Stimulated activated CD4-positive, alpha-beta T cell treated with anti-CD3 and anti-CD28 coated beads, Interleukin-12 subunit alpha, Interleukin-12 subunit beta, amount 100 ng/mL, for 4 hours (primary cell): ENCODE data around the gene SYTL2.

Experiments used
- DNase-seq: peaks from one replicate; pipeline ENCODE4 v3.0.0-alpha.2; 2020

SYTL2 gene

DNA sequence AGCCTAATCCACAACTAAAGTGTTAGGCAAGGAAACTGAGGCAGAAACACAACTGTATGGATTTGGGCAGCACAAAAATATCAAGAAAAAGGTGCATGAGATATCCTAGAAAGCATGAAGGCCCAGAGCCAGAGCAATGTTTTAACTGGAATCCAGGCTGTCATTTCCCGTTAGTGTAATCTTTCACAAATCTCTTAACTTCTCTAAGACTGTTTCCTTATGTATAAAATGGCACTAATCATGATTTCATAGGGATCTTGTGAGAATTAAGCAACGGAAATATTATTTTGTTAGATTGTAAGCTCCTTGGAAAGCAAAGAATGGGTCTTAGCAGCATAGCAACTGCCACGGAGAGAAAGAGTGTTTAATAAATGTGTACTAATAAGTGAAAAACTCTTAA, 14.7 kb upstream of the SYTL2 start:
- DNase-seq, result no peak

DNA sequence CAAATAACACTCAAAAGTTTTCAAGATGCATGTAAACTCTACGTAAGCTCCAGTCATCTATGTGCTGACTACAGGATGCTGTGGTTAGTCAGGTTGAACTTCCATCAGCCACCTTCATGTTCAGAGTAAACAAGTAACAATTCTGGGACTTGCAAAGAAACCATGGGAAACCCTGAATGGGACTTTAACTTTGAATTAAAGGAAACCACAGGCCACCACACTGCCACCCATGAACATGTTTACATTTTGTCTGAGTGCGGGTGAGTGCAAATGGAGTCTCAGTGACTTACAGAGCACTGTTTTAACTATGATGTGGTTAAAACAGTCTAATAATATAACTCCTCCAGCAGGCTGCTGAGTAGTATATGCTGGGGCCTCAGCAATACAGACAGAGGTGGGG, 12.9 kb upstream of the SYTL2 start:
- no peak for DNase-seq

DNA sequence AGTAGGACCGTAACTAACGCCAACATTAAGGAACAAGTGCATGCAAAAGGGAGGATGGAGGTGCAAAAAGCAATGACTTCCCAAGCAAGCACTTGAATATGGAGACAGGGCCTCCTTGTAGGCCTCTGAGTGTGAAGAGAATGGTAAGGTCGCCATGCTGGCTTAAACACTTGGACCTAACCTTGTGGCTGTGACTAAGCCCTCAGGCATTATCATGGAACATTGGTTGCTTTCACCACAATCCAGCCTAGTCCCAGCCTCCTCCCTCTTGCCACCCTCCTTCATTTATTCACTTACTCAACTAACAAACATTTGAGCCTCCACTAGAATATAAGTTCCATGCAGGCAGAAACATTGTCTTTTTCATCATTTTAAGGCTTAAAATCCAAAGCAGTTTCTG, 11.9 kb upstream of the SYTL2 start:
- no peak for DNase-seq

DNA sequence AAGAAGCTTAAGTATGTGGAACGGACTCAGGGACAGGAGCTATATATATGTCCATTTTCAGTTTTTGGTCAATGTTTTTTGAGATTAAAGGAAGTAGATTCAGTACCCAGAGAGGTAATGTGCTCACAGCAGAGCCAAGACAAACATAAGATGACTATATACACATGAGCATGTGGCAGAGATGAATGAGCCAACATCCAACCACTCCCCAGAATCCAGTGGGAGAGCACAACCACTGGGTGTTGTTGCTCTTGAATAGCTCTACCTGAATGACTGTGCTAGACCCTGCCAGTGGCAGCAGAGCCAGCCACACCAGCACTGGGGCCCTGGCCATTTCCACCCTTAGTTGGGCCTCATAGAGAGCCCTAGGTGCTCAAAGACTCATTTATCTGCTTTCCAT, 10.7 kb upstream of the SYTL2 start:
- DNase-seq, result no peak

DNA sequence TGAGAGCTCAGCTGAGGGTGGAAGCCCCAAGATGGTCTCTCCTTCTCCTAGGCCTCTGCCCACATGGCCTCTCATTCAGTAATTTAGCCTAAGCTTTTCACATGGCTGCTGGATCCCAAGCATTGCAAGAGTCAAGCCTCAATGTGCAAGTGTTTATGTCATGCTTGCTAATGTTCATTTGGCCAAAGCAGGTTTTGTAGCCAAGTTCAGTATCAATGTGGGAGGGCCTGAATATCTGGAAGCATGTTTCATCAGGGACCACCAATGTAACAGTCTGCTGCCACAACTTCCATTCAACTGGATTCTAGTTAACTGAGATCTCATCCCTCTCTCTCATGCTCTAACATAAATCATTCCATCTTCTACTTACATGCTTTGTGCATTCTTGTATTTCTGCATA, 8.5 kb upstream of the SYTL2 start:
- DNase-seq, result no peak

DNA sequence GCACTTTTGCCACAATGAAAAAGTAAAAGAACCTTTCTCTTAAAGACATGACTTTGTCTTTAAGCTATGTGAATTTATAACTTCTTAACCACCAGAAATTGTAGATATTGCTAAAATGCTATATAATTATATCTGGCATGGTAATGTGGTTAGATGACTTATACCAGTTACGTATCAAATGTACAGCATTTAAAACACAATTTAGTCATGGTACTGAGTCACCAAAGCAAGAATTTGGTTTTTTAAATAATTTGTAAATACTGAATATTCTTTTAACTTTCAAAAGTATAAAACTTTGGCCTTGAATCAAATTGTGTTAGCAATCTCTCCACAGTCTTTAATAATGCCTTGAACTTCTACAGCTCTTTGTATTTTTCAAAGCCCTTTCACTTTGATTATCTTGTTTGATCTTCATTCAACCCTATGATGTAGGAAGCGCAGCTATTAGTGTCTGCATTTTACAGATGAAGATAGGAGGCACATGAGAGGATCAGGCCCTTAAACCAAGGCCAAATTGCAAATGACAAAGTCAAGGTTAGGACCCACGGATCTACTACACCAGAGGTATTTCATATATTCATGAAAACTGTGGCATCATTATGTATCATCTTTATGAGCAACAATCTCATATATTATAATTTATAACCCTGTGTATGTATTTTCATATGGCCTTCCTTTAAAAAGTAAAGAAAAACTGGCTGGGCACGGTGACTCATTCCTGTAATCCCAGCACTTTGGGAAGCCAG, 4.4 kb upstream of the SYTL2 start:
- no peak for DNase-seq

DNA sequence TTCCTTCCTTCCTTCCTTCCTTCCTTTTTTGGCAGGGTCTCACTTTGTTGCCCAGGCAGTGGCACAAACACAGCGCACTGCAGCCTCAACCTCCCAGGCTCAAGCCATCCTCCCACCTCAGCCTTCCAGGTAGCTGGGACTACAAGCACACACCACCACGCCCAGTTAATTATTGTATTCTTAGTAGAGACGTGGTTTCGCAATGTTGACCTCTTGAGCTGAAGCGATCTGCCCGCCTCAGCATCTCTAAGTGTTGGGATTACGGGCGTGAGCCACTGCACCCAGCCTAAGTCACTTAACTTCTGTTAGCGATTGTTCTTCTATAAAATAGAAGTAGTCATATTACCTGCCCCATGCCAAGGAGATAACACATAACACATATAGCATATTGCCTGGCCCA, 2.8 kb upstream of the SYTL2 start:
- DNase-seq, result no peak

DNA sequence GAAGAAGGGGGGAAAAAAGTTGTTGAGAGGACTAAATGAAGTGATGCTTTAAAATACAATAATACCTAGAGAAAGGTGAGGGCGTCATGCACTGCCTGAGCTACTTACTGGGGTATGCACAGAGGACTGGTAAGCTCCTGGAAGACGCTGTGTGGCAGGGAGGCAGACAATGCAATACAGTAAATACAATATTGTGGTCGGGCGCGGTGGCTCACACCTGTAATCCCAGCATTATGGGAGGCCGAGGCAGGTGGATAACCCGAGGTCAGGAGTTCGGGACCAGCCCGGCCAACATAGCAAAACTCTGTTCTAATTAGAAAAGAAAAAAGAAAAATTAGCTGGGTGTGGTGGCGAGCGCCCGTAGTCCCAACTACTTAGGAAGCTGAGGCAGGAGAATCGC, 683 bp upstream of the SYTL2 start:
- DNase-seq, result no peak

DNA sequence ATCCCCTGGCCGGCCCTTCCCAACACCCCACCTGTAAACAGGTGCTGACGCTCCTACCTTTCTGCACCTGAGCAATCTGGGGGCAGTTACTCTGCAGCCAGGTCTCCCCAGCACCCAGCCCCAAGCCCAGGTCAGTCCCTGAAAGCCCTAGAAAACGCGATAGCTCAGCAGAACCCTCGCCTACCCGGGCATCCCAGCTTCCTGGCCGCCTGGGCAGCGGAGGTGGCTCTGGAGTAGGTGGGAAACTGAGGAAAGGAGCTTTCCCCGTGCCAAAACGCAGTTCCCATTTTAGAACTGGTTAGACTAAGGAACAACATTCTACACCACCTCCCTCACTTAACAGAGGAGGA, 445 bp downstream of the SYTL2 start:
- DNase-seq, result no peak

DNA sequence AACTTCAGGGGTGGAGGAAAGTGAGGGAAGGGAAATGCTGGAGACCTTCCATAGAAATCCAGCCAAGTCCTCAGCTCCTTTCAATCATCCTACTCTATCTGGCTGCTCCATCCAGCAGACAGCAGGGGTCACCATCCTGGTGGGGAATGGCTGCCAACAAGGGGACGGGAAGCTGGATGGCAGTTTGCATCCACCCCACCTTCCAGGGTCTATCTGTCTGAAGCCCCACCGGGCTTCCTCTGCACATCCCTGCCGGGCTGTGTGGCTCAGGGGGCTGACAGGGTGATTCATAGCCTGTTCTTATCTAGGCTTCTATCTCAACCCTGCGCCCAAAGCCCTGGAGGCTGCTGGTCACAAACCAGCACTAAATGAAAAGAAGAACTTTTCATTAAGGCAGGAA, 1.1 kb downstream of the SYTL2 start:
- DNase-seq, result no peak

DNA sequence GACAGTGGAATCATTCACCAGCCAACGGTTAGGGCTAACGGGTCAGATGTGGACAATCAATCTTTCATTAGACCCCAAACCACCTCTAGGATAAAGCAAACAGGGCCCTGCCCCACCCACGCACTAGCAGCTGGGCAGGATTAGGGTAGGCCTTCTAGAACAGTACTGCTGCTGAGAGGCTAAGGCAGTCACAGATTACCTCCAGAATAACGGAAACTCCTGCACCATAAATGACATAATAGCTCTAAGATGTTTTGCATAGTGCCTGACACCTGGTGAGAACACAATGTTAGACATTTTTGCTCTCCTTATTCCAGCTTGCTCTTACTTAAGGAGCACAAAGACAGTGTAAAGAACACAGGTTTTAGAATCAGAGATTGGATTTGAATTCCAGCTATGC, 1.8 kb downstream of the SYTL2 start:
- no peak for DNase-seq

DNA sequence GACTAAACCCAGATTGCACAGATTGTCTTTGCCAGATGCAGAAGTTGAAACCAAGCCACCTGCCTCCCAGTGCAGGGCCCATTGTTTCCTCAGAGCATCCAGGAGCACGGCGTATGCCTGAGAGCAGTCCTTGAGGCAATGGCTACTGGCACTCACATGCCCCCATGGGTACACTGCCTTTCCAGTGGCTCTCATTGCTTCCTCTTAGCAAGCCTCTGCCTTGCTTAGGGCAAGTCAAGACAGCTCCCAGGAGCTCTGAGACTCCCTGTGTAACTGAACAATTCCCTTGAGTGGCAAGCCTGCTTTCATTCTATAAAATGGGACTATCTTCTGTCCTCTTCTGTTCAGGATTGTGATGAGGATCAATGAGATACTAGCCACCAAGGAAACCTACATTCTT, 4.1 kb downstream of the SYTL2 start:
- no peak for DNase-seq

DNA sequence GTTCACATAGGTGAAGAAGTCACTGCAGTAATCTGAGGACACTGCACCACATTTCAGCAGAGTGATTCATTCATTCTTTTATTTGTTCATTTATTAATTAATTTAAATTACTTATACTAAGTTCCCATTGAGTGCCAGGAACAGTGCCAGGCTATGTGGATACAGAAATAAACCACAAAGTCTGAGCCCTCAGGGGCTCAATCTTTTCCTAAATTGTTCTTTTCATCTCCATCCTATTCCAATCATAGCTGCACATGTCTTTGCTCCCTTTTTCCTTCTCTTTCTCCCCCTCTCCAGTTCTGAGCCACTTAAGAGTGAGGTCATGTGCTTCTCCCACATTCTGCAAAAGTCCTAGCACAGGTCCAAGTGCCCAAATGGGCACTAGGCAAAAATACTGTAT, 4.9 kb downstream of the SYTL2 start:
- DNase-seq, result no peak

DNA sequence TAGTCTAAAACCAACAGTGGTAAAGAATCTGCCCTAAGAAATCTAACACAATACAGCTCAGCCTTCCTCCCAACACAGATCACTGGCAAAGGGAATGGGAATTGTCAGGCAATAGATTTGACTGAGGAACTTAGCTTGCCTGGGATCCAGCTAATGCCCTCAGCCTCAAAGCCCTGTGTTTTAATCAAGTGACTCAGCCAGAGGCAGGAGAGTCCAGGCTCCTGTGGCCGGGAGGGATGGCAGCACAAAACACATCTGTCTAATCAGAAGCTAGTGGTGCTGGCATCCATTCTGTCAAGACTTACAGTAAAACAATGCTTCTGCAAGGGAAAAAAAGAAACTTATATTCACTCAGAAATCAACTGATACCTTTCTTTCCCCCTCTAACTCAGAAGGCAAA, 5.6 kb downstream of the SYTL2 start:
- no peak for DNase-seq

DNA sequence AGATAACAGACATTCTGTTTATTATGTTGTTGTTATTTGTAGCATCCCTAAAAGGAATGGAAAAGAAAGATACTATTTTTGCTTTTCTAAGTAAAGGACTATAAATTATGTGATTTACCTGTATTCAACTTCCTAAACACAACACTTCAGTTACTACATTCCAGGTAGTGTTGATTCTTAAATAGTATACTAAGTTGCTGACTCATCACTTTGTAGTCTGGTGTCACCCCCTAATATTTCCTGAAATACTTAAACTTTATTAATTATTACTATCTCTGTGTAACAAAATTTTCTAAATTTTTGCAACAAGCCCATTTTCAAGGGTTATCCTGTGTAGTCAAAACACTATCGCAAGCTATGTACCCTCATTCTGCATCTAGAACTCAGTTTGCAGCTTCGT, 7.0 kb downstream of the SYTL2 start:
- DNase-seq, result no peak

DNA sequence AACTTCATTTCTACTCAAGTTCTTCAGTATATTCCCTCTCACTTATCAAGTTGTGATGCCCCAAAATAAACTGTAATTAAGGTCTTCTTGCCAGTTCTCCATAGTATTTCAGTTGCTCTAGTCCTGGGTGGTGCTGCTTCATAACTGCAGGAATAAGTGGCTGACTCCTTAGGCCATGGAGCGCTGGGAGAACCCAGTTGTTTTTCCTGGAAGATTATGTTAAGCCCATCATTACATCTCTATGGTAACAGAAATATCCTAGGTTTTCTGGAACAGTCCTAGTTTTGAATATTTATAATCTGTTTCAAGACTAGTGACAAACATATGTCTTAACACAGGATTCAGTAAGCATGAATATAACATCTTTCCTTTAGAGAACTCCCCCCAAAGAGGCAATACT, 7.6 kb downstream of the SYTL2 start:
- DNase-seq, result no peak

DNA sequence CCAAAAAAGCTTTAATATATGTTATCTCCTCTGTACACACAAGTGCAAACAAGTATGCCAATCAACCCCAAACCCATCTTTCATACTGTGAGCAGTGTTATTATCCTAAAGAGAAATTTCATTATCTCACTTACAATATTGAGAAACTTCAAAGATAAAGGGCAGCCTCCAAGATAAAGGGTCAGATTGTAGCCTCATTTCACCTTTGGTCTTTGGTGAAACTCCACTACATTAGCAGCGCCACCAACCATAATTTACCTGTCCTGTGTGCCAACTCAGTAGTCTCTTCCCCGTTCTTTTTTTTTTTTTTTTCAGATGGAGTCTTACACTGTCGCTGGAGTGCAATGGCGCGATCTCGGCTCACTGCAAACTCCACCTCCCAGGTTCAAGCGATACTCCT, 9.4 kb downstream of the SYTL2 start:
- DNase-seq, result no peak

DNA sequence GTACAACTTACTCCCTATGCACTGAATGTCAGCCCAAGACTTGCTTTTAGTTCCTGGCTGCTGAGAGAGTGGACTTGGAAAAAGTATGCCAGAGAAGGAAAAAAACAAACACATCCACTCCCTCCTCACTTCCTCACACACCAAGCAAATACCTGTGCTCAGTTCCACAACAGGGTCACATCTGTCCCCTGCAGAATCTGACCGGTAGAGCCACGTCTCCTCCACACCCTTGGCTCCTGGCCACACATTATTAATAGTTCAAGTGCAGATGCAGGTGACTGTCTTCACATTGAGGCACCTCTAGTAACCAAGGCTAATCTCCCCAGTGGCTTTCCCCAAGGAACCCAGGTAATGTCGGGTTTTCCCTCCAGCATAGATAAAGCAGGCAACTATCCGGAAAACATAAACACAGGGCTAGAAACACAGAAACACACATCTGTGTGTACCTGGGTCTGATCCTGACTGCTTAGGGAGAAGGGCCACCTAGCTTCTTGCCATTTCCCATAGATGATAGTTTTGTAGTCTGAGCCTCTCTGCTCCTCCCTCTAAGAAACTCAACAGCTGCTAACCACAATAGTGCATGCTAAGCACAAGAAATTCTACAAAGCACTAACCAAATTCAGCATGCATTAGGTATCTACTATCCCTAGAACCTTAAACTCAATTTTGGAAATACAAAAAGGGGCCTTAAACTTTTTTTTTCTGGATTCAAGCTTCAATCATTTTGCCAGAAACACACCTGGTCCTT, 10.2 kb downstream of the SYTL2 start:
- no peak for DNase-seq

DNA sequence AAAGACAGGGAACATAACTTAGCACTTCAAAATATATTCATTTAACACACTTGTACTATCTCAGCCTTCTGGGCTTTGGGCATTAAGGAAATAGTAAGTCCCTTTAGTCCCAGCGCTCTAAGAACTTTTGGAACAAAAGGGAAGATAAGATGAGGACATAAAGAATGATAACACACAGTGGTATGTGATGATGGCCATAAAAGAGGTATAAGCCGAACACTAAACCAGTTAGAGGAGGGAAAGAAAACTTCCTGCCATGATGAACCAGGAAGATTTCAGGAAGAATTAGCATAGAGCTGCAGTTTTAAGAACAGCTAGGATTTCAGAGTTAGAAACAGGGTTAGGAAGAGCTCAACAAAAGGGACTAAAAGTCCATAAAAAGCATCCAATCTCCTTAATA, 11.8 kb downstream of the SYTL2 start:
- no peak for DNase-seq

DNA sequence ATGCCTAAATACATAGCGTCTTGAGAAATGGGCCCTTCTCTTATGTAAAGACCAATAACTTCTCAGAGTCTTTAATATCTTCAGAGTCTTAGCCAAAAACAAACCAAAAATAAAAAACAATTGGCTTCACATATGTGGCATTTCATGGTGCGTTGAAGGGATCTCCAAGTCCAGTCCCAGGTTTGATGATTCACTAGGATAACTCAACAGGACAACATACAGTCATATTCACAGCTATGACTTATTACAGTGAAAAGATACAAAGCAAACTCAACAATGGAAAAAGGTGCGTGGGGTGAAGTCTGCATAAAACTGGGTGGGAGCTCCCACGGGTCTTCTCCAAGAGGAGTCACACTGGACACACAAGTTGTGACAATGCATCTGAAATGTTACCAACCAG, 12.6 kb downstream of the SYTL2 start:
- DNase-seq, result no peak

DNA sequence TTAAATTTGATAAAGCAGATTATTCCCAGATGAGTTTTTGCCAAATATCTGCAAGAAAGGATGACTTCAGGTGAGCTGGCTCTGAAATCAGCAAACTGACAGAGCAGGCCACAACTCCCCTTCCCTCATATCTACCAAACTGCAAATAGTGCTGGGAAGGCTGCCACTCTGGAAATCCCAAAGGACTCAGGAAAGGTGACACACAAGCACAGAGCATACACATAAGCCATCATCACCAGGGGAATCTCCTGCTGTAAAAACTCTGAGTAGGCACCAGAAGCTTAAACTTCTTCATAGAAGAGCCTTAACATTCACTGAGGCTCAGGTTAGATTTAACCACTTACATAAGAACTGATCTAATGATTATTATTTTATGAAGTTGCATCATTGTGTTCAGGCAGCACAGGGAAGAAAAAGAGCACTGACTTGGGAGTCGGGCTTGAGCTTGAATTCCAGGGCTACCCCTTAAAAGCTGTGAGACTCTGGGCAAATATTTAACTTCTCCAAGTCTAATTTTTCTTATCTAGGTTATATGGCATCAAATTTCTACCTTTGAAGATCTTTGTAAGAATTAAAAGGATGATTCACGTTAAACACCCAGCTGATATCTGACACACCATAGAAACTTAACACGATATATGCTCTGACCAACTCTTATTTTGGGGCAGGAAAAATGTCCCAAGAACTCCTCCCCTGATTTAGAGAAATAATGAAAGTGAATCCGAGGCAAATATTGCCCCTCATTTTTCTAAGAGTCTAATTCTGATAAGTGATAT, 15.0 kb downstream of the SYTL2 start:
- DNase-seq, result no peak

DNA sequence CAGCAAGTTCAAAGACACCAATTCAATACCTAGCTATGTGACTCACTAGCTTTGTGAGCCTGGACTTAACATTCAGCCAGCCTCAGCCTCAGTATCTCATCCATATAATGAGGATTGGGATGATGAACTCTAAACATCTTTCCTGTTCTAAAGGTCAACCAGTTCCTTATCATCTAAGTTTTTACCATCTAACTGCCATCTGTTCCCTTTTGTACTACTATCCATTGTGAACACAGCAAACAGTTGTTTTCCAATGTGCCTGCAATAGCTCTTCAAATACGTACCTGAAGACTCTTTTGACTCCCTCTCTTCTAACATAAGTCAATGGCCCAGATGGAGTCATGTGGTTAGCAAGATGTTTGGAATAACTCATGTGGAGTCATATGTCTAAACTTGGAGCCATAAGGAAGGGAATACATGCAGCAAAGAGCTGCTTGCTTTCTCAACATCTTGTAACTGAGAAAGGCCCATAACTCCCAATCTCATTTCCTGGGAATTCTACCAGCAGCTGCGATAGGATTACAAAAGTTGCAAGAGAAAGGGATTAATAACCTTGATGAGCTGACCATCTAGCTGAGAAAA, 19.4 kb downstream of the SYTL2 start:
- no peak for DNase-seq

DNA sequence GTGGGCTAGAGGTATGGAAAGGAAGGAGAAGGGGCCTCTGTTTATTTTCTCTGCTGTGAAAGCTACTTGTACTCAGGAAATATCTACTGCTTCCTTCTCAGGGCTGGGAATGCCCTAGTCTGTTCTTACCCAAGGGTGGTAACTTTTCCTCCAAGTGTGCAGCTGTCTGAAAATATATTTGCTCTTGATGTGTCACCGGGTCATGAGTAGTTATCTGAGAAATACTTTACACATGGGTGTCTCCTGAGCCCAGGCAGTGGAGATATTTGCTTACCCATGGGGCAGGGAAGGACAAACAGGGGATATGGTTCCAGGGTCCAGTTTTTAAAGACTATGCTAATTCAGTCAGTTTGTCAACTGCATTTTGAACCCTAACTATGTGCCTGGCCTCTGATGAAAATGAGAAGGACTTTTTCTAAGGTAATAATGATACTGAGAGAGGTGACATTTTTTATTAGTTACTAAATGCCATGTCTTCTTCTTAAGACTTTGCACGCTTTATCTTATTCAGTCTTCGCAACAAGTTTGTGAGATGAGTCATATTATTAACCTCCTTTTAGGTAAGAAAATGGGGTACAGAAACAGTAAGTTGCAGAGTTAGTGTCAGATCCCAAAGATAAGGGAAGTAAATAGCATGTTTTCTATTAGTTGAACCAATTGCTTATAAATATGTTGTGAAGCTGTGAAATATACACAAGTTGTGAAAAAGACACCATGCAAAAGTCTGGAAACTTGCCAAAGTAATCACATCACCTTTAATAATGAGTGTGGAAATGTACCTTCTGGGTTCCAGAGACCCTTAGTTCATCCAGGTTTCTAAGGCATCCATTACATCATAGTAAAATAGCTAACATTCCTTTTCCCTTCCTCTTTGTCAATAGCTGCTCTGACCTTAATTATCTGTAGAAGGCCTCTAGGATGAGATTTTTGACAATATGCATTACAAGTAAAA, 22.9 kb downstream of the SYTL2 start:
- no peak for DNase-seq
